Kasumi-1 (cell line): Measurements from ENCODE around the gene IGSF22.
"Not testable (repeated sequence)": the region's sequence is repeated elsewhere in the genome, so short reads cannot be mapped to it uniquely, and the experiment has no call there.

Source experiments
- DNase-seq, 2 experiments: peaks; one replicate each; lab custom pipeline; 2025; lab: John Stamatoyannopoulos, UW

IGSF22 gene

DNA sequence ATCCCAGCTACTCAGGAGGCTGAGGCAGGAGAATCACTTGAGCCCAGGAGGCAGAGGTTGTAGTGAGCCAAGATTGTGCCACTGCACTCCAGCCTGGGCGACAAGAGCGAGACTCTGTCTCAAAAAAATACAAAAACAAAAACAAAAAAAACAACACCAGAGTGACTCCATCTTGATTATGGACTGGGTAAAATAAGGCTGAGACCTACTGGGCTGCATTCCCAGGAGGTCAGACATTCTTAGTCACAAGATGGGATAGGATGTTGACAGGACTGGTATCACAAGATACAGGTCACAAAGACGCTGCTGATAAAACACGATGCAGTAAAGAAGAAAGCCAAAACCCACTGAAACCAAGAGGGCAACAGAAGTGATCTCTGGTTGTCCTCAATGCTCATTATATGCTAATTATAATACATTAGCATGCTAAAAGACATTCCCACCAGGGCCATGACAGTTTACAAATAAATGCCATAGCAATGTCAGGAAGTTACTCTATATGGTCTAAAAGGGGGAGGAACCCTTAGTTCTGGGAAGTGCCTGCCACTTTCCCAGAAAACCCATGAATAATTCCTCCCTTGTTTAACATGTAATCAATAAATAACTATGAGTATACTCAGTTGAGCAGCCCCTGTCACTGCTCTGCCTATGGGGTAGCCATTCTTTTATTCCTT lies 34.4 kb downstream of the IGSF22 start:
- DNase-seq, result not testable (repeated sequence)

DNA sequence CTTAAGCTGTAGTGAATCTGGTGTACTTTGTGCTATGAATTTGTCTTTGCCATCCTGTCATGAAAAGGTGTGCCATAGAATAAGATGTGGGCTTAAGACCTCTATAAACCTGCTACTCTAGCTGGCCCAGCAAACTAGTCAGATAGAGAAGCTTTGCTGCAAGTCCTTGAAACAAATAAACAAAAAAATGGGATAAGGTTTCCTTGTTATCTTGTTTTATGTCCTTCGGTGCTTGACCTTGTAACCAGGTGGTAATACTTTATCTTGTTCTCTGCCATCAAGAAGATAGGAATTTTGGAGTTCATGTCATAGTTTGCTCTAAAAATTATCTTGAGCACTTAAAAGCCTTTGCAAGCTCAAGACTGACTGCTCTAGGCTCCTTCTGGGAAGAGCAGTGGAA lies 41.7 kb downstream of the IGSF22 start:
- no peak for DNase-seq

DNA sequence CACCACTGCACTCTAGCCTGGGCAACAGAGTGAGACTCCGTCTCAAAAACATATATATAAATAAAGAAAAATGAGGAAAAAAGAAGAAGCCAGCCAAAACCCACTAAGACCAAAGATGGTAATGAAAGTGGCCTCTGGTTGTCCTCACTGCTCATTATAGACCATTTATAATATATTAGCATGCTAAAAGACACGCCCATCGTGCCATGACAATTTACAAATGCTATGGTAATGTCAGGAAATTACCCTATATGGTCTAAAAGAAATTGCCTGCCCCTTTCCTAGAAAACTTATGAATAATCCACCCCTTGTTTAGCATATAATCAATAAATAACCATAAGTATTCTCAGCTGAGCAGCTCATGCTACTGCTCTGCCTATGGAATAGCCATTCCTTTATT lies 43.5 kb downstream of the IGSF22 start:
- DNase-seq, result no peak

GRCh38 chr11:18681949-18682348 lies 44.0 kb downstream of the IGSF22 start:
- DNase-seq, result not testable (repeated sequence)

DNA sequence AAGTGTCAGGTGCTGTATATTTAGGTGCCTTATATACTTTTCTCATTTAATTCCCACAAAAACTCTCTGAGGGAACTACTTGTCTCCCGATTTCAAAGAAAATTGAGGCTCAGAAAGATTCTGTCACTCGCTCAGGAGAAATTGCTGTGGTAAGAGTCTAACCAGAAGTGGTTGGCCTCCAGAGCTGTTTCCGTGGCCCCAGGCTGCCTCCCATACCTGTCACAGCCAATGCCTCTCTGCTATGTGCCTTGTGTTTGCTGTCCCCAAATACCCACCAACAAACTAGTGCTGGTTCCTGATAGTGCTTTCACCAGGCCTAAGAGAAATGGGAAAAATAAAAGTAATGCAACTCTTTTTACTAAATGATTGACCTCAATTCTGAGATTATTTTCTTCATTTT lies 48.4 kb downstream of the IGSF22 start:
- no peak for DNase-seq

DNA sequence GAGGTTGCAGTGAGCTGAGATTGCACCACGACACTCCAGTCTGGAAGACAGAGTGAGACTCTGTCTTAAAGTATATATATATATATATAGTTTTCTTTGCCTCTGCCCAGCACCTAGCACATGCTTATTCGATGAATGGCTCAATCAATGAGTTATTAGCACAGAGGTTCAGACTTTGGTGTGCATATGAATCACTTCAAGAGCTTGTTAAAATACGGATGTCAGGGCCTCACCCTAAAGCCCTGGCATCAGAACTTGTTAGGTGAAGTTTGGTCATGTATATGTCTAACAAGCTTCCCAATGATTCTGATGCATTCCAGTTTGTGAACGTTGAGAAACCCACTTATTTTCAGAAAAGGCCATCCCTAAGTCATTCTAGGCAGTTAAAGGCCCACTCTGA lies 49.2 kb downstream of the IGSF22 start:
- no peak for DNase-seq

- DNase-seq, result not testable (repeated sequence)
Measured at GRCh38 chr11:18672209-18672608, 53.8 kb downstream of the IGSF22 start.

DNA sequence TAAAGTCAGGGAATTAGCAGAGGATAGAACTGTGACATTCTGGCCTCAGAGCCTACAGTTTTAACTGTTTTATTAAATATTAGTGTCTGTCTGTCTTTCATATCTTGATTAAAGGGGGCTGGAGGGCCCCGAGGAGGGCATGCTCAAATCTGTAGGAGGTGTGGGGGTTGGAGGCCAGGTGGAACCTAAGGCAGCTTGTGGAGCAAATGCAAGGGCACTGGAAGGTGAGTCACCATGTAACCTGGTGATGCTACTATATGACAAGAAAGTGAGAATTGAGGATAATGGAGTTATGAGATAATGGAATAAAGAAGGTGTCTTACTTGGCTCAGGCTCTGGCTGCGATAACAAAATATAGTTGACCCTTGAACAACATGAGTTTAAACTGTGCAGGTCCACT lies 54.7 kb downstream of the IGSF22 start:
- DNase-seq, result no peak

- DNase-seq, result no peak
Measured at GRCh38 chr11:18669711-18670110, 56.3 kb downstream of the IGSF22 start.

DNA sequence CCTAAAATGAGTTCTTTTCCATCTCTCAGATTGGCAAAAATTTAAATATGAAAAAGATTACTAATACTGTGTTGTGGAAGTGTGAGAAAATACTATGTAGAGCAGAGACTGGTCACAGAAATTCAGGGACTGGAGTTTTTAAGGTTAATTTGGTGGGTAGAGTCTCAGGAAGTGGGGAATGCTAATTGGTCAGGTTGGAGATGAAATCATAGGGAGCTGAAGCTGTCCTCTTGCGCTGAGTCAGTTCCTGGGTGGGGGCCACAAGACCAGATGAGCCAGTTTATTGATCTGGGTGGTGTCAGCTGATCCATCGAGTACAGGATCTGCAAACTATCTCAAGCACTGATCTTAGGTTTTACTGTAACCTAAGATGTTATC lies 56.8 kb downstream of the IGSF22 start:
- DNase-seq, result no peak

GRCh38 chr11:18668131-18668530 lies 57.9 kb downstream of the IGSF22 start:
- no peak for DNase-seq

- DNase-seq, result not testable (repeated sequence)
Measured at GRCh38 chr11:18665353-18665872, 60.6 kb downstream of the IGSF22 start.

- DNase-seq, result no peak
Measured at GRCh38 chr11:18657673-18658072, 68.3 kb downstream of the IGSF22 start.
